Measurements from ENCODE around the gene ADORA1.

- TF ChIP-seq CTCF (IDR thresholded peaks at IDR 0.05; ENCODE audit: insufficient read depth, low read length, poor library complexity, severe bottlenecking) (no peak), EZH2phosphoT487 (conservative IDR thresholded peaks at IDR 0.05; ENCODE audit: low read length) (no peak)
Measured at GRCh38 chr1:203085528-203086406, 41.8 kb upstream of the ADORA1 start, which contains the start of gene MYOG.

Data from SU-DHL-6 (cell line).